SKM-1 (cell line): Measurements from ENCODE around the gene KATNB1.
"Not testable (repeated sequence)": the region's sequence is repeated elsewhere in the genome, so short reads cannot be mapped to it uniquely, and the experiment has no call there.

Source experiments
- DNase-seq: peaks from one replicate; lab custom pipeline; 2025; ENCODE audit not compliant: unreplicated experiment; lab: John Stamatoyannopoulos, UW

KATNB1 gene

DNA sequence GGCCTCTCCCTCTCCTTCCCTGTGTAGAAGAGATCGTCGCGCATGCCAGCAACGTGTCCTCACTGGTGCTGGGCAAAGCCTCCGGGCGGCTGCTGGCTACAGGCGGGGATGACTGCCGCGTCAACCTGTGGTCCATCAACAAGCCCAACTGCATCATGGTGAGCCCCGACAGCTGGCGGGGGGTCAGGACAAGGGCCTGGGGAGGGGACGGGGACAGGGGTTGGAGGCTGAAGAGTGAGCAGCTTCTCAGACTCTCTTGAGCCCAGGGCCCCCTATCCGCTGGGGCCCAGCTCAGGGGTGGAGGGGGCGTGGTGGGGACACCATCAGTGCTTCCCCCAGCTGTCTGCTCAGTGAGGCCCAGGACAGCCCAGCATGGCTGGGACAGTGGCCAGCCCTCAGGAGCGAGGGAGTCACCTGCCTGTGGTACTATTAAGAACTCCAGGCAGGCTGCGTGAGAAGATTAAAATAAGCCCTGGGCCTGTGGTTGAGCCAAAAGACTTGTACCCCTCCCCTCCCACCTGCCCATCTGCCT lies 6.2 kb downstream of the KATNB1 start:
- DNase-seq: no peak

DNA sequence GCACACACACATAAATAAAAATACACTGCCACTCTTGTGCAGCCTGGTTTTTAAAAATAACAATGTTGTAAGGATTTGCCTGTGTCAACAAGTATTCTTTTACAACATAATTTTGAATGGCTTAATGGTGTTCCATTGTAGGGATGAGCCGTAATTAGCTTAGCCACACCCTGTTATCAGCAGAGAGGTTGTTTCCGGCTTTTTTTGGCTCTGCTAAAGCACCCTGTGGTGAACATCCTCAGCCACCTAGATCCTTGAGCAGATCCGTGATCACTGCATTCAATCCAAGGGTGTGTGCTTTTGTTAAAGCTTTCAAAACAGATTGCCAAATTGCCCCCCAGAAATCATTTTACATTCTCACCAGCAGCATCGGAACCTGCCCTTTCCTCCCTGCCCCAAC lies 7.0 kb downstream of the KATNB1 start:
- DNase-seq: no peak

DNA sequence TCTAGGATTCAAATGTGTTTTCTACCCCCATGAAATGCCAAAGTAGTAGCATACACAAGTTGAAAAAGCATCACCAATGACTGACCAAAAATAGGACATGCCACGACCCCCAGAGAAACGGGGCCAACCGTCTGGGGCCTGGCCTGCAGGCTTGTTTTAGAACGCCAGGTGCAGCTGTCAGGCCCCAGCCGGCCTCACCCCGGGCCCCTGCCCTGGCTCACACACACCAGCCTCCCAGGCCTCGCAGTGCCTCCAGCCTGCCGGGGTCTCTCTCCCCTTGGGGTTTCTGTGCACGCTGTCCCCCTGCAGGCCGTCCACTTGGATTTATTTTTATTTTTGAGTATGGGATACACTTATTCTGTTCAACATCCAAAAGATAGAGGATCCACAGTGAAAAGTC lies 7.9 kb downstream of the KATNB1 start:
- no peak for DNase-seq

DNA sequence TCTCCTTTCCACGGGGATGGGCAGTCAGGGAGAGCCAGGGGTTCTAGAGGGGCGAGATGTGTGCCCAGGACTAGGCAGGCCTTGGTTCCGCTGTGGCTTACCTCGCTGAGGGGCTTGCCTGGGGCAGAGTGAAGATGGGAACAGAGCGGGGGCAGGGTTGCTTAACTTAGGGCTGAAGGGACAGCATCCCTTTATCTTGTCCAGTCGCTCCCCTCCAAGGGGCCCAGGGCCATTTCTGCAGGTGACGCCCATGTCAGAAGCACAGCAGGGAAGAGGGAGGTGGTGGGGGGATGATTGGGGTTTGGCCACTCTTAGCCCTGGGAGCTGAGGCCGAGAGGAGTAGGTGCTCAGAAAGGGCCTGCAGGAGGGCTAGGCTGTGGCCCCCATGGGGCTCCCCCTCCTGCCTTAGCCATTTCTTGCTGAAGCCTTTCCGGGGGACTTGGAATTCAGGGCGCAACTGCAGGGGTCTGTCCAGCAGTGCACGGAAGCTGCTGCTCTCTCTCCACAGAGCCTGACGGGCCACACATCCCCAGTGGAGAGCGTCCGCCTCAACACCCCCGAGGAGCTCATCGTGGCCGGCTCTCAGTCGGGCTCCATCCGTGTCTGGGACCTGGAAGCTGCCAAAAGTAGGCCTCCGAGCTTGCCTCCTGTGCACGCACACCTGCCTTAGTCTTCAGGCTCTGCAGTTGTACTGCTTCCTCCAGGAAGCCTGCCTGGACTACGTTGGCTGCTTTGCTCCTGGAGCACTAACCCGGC lies 8.5 kb downstream of the KATNB1 start:
- DNase-seq: no peak

DNA sequence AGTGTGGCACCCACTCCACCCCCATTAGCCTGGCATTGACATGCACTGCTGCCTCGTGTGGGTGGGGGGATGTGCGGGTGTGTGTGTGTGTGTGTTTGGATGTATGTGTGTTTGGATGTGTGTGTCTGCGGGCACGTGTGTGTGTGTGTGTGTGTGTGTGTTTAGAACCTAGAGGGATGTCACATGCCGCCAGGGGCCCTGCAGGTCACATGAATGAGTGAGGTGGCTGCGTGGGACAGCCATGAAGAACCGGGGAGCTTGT lies 9.0 kb downstream of the KATNB1 start:
- no peak for DNase-seq

DNA sequence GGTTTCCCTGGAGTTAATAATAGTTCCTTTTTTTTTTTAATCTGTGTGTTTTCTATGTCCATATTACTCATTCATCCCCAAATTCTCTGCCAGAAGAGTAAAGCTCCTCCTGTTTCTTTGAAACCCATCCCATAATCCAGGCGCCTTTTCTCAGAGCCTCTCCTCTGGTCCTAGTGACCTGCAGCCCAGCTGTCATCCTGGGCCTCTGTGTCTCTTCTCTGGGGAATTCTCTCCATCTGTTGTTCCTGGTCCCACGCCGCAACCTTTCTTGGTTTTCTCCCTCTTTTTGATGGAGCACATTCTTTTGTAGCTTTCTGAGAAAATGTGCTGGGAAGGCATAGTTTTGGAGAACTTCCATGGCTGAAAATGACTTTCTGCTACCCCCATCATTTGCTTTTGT lies 10.2 kb downstream of the KATNB1 start:
- DNase-seq: no peak

DNA sequence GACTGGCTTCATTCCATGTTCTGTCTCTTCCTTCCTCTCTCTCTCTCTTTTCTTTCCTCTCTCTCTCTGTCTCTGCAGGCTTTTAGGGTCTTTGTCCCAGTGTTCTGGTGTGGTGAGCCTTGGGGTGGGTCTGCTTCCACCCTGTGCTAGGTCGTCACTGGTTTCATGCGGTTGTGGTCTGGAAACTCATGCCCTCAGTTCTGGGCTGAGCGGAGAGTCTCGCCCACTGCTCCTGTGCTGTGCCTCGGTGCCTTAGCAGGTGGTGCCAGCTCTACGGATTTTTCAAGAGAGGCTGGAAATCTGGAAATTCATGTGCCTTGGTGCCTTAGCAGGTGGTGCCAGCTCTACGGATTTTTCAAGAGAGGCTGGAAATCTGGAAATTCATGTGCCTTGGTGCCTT lies 10.7 kb downstream of the KATNB1 start:
- not testable (repeated sequence) for DNase-seq

DNA sequence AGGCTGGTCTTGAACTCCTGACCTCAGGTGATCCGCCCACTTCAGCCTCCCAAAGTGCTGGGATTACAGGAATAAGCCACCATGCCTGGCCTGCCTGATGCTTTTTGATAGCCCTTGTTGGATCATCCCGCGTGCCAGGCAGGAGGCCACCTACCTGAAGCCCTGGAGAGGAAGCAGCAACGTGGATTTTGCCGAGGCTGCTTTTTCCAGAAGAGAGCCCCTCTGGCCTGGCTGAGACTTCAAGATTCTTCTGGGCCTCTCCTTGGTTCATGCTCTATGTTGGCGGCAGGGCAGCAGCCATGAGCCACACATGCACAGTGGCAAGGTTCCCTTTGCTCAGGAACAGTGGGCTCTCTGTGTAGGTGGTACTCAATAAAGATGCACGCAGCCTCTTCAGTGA lies 11.5 kb downstream of the KATNB1 start:
- no peak for DNase-seq

DNA sequence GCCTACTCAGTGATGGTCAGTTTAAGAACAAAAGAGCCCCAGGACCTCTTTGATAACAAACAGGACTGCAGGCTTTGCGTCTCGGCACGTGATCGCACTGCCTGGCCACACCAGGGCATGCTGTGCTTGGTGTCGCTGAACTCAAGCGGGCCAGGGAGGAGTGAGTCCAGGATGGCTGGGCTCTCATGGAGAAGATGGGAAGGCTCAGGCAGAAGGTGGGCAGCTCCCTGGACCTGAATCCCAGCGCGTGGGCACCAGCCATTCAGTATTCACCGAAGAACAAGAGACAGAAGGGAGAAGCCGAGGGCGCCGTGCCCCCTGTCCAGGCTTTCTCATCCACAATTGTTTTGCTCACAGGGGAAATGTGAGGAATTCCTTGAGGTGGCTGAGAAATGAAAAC lies 11.9 kb downstream of the KATNB1 start:
- DNase-seq: no peak

DNA sequence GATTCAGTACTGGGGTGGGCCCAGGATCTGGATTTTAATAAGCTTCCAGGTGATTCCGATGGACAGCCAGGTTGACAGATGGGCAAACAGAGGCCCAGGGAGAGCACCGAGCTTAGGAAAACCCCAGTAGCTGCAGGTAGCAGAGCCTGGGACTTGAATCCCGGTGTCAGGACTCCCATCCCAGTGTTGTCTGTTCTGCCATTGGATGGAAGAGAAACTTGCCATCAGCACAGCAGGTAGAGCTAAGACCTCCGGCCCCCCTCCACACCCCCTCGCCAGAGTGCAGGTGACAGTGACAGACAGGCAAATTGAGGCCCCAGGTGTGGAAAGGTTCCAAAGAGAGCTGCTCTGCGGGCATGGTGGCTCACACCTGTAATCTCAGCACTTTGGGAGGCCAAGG lies 12.4 kb downstream of the KATNB1 start:
- no peak for DNase-seq

DNA sequence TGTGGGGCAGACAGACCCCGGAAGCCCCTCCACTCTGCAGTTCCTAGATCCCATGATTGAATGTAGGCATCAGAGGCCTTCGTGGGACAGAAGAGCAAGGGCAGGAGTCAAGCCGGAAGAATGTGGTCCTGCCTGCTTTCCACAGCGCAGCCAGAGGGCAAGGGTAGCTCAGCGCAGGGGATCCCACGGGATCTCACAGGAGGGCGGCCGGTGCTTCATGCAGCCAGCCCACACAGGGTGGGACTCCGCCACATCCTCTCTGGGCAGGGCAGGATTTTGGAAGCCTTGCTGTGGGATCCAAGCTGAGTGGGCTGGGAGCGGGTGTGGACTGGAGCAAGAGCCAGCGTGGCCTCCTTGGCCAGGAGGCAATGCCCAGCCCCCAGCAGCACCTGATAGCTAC lies 13.0 kb downstream of the KATNB1 start:
- no peak for DNase-seq

DNA sequence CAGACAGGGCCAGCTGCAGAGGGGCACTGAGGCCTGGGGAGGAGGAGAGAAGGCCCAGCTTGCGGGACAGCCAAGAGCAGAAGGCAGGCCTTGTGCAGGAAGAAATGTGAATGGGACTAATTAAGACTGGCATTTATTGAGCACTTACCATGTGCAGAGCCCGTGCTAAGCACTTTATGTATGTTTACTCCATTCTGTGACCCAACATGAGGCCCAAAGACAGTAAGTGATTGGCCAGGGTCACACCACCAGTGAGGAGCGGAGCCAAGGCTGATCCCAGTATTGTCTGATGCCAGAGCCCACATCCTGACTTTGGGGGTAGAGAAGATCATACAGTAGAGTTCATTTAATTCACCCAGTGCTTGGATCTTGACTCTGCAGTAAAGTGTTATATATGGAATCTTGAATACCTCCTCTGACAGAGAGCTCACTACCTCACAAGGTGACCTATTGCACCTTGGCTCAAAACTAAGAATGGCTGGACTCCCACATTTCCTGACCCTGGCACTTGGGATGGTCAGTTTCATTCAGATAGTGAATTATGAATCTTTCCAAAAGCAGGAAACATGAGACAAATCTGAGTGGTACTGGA lies 13.6 kb downstream of the KATNB1 start:
- DNase-seq: no peak

DNA sequence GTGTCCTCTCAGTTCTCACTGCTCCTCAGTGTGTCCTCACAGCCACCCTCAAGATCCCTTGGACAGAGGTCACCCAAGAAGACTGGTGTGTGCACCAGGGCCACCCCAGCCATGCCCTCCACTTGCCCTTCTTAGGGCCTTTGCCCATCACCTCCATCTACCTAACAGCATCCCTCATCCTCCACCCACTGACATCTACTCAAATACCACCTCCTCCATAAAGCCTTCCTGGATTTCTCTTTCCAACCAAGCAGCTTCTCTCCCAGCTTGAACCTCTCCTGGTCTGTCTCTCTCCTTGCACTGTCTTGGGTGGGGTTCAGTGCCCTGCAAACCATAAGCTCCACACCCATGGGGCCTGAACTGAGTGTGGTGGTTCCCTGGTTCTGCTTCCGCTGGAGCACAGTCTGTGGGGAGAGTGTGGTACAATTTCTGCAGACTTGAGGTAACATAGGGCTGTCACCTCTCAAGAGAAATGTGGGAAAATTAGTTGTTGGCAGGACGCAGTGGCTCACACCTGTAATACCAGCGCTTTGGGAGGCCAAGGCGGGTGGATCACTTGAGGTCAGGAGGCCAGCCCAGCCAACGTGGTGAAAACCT lies 14.4 kb downstream of the KATNB1 start:
- no peak for DNase-seq

DNA sequence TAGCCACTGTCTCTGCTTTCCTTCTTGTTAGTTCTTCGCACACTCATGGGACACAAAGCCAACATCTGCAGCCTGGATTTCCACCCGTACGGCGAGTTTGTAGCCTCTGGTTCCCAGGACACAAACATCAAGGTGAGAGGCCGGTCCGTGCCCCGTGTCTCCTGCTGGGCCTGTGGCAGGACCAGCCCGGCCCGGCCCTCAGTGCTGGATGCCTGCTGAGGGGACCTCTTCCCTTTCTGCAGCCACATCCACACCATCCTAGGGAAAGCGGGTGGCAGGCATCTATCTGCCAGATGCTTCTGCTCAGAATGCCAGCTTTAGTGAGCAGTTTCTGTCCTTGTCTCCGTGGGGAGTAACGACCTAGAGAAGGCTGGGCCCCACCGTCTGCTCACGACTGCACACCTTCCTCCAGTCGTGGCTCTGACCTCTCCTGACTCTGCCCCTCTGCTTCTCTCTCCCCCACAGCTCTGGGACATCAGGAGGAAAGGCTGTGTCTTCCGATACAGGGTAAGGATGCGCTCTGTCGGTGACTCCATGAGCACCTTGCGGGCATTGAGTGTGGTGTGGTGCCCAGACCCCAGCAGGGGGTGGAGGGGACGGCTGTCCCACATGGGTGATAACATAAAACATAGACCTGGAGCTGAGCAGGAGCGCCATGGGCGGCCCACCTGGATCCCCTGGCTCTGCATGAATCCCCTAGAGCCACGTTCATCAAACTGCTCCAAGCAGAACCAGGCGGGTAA lies 15.4 kb downstream of the KATNB1 start:
- no peak for DNase-seq

DNA sequence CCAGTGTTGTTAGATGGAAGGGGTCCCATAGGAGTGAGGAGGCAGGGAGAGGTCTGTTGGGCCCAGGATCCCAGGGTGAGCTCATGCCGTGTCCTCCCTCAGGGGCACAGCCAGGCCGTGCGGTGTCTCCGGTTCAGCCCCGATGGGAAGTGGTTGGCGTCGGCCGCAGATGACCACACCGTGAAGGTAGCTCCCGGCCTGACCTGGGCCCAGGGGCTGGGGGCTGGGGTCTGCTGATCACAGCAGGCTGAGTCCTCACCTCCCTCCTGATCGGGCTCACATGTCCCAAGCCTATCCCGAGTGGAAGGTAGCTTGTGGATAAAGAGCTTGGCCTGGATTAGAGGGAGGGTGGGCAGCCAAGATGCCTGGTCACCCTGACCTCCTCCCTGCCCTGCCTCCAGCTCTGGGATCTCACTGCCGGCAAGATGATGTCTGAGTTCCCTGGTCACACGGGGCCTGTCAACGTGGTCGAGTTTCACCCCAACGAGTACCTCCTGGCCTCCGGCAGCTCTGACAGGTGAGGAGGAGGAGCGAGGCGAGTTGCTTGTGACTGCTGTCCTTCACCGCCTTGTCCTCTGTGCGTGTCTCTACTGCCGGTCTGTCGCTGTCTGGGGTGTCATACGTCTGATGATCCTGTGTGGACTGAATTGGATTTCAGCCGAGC lies 16.1 kb downstream of the KATNB1 start:
- no peak for DNase-seq

DNA sequence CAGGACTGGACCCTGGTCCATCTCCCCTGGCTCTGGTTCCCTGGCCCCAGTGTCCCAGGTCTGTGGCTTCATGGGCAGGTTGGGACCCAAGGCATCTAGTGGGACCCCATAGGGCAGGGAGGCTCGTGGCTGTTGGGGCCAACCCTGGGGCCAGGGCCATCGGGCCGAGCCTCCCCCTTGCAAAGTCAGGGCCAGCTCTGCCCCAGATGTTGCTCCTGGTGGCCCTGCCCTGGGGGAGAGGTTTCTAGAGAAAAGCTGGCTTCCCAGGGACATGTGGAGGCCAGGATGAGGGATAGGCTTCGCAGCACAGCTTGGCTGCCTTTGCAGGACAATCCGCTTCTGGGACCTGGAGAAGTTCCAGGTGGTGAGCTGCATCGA lies 16.6 kb downstream of the KATNB1 start:
- no peak for DNase-seq

DNA sequence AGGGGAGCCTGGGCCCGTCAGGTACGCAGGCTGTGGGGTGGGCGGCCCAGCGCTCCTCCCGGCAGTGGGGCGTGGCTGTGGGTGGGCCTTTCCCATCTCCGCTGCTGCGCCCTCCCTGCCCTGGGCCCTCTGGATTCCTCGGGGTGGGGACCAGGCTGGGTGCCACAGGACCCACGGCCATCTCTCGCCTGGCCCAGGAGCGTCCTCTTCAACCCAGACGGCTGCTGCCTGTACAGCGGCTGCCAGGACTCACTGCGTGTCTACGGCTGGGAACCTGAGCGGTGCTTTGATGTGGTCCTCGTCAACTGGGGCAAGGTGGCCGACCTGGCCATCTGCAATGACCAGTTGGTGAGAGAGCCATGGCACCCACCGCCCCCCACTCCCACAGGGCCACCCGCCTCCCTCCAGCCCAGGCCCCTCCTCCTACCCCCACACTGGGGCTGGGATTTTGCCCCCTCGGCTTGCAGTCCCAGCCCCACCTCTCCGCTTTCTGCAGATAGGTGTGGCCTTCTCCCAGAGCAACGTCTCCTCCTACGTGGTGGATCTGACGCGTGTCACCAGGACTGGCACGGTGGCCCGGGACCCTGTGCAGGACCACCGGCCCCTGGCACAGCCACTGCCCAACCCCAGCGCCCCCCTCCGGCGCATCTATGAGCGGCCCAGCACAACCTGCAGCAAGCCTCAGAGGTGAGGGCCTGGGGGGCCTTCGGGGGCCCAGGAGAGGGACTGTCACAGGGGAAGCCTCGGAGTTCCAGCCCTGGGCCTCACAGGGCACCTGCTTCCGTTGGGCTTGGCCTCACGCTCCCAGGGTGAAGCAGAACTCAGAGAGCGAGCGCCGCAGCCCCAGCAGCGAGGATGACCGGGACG lies 17.2 kb downstream of the KATNB1 start:
- DNase-seq: no peak

DNA sequence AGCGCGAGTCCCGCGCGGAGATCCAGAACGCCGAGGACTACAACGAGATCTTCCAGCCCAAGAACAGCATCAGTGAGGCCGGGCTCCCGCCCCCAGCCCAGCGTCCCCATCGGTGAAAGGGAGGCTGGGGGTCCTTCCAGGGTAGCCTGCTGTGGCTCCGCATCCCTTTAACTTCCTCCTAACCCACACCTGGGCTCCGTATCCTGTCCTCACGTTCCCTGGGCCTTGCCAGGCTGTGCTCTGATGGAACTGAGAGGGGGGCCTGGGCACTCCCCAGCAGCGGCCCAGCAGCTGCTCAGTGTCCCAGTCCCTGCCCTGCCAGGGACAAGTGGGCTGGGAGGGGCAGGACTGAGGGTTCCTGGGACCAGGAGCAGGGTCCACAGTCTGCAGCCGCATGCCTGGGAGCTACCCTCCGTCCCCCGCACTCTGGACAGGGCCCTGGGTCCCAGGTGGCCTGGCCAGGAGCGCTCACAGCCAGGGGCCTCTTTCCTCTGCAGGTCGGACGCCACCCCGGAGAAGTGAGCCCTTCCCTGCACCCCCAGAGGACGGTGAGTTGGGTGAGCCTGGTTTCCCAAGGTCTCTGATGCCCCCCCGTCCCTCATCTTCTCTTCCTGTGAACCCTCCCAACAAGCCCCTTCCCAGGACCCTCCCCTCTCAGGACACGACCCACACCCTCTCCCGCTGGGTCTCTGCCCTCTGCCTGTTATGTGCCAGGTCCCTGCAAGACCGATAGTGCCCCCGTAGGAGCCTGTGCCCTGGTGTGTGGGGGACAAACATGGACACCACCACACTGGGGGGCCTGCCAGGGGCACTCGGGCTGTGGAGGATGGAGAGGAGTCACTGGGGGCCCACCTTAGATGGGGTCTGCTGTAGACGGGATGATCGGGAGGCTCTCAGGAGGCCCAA lies 18.1 kb downstream of the KATNB1 start:
- no peak for DNase-seq

DNA sequence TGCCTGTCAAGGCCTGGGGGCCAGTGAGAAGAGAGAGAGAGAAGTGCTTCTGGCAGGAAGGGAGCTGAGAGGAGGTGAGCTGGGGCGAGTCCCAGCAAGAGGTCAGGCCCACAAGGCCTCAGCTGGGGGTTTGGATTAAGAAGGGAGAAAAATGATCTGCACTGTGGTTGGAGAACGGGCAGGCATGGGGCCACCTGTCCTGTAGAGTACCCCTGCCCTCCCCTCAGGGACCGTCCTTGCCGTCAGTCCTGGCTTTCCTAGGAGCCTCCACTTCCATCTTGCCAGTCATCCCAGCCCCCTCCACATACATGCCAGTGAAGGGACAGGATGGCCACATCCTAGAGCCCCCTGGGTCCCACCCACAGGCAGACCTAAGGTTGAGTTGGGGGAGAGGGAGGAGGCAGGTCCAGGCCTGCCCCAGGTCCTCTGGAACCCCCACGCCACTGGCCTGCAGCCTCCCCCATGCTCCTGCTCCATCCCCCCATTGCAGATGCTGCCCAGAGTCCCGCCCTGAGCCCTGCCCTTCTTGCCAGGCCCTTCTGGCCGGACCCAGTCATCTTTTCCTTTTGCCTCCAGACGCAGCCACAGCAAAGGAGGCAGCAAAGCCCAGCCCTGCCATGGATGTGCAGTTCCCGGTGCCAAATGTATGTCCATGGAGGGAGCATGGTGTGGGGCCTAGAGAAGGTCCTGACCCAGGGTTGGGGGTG lies 18.9 kb downstream of the KATNB1 start:
- no peak for DNase-seq
